Activated CD8-positive, alpha-beta T cell treated with anti-CD3 and anti-CD28 coated beads for 36 hours (primary cell): ENCODE measurements around the gene EXOC4. TPM values are rescaled to one million over a fixed set of nuclear protein-coding genes. Genes with fewer than 3 reads are reported as not detected.

ENCODE experiments used
- ATAC-seq: fragments of 200-7000 bp; cut with Tn5 transposase; one replicate; pipeline ENCODE4 v1.10.0; 2021; ENCODE audit warnings: mild to moderate bottlenecking, moderate library complexity
- CTCF ChIA-PET: fragments of 350-600 bp; sonication (Branson Sonifier 250); formaldehyde crosslinking; loops from one replicate; lab custom pipeline; 2021; ENCODE audit warnings: antibody characterized with exemption; lab: Charles Lee
- POLR2A ChIA-PET: fragments of 350-600 bp; sonication (Branson Sonifier 250); formaldehyde crosslinking; loops from one replicate; lab custom pipeline; 2021; ENCODE audit warnings: antibody characterized with exemption; lab: Charles Lee
- DNase-seq: peaks from one replicate; pipeline ENCODE4 v3.0.0-alpha.2; 2020
- H3K27ac Mint-ChIP-seq: one replicate; pipeline ENCODE4 v1.8.0; 2021; ENCODE audit warnings: mild to moderate bottlenecking, mixed read lengths
- H3K27me3 Mint-ChIP-seq: one replicate; pipeline ENCODE4 v1.8.0; 2021; ENCODE audit warnings: mixed read lengths
- H3K36me3 Mint-ChIP-seq: one replicate; pipeline ENCODE4 v1.8.0; 2021; ENCODE audit warnings: low read depth, mixed read lengths
- H3K4me1 Mint-ChIP-seq: one replicate; pipeline ENCODE4 v1.8.0; 2021; ENCODE audit warnings: low read depth, mixed read lengths
- H3K4me3 Mint-ChIP-seq: one replicate; pipeline ENCODE4 v1.8.0; 2021; ENCODE audit warnings: mild to moderate bottlenecking, moderate library complexity, mixed read lengths
- H3K9me3 Mint-ChIP-seq: one replicate; pipeline ENCODE4 v1.8.0; 2021; ENCODE audit warnings: mixed read lengths
- intact Hi-C: fragments of 100-400 bp; cut with micrococcal nuclease; formaldehyde crosslinking; loops from one replicate; pipeline ENCODE4 v1.10.0; 2022
- total RNA-seq, 2 experiments: library from RNA; stranded (reverse); gene quantifications; one replicate each; pipeline ENCODE4 v1.2.3, GENCODE V29; 2021
- TF ChIP-seq, protein P1 (sequence below): fragments of 200-600 bp; IDR thresholded peaks from one replicate; pipeline ENCODE4 v1.8.0; 2022; ENCODE audit warnings: antibody characterized with exemption, mild to moderate bottlenecking

Gene EXOC4
- total RNA-seq, 2 experiments from 2014 or later = 54.1 to 61.7 TPM

- CTCF ChIA-PET = no interaction called here
- intact Hi-C loops = no loop called here
- DNase-seq = no peak
- Mint-ChIP-seq H3K36me3 (peaks cover 2% of the 10 kb centered on the region), H3K4me1 (peaks cover 4% of the 10 kb centered on the region), H3K27me3 (no peaks in the 10 kb centered on the region), H3K27ac (no peak overlapping the region), H3K9me3 (no peaks in the 10 kb centered on the region), H3K4me3 (no peak overlapping the region)
- TF ChIP-seq, protein P1, sequence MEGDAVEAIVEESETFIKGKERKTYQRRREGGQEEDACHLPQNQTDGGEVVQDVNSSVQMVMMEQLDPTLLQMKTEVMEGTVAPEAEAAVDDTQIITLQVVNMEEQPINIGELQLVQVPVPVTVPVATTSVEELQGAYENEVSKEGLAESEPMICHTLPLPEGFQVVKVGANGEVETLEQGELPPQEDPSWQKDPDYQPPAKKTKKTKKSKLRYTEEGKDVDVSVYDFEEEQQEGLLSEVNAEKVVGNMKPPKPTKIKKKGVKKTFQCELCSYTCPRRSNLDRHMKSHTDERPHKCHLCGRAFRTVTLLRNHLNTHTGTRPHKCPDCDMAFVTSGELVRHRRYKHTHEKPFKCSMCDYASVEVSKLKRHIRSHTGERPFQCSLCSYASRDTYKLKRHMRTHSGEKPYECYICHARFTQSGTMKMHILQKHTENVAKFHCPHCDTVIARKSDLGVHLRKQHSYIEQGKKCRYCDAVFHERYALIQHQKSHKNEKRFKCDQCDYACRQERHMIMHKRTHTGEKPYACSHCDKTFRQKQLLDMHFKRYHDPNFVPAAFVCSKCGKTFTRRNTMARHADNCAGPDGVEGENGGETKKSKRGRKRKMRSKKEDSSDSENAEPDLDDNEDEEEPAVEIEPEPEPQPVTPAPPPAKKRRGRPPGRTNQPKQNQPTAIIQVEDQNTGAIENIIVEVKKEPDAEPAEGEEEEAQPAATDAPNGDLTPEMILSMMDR = no peak
- no peak for ATAC-seq
- POLR2A ChIA-PET = no interaction called here
These were observed 292.7 kb downstream of the EXOC4 start for GRCh38 chr7:133545618-133546017.

- intact Hi-C loops = no loop called here
- H3K4me3 Mint-ChIP-seq = no peak overlapping the region
- H3K27me3 Mint-ChIP-seq = no peaks in the 10 kb centered on the region
- H3K36me3 Mint-ChIP-seq = peaks cover 2% of the 10 kb centered on the region
- no peak overlapping the region for H3K27ac Mint-ChIP-seq
- ChIA-PET POLR2A (no interaction called here), CTCF (no interaction called here)
- DNase-seq (no peak), ATAC-seq (no peak)
- TF ChIP-seq, protein P1 = no peak
- no peaks in the 10 kb centered on the region for H3K4me1 Mint-ChIP-seq
- no peaks in the 10 kb centered on the region for H3K9me3 Mint-ChIP-seq
These were observed 295.1 kb downstream of the EXOC4 start for GRCh38 chr7:133547981-133548380.

GRCh38 chr7:133549633-133550032 lies 296.8 kb downstream of the EXOC4 start:
- TF ChIP-seq, protein P1 = no peak
- intact Hi-C loops = no loop called here
- Mint-ChIP-seq H3K36me3 (peaks cover 2% of the 10 kb centered on the region), H3K27ac (no peak overlapping the region), H3K4me3 (no peak overlapping the region), H3K27me3 (no peaks in the 10 kb centered on the region), H3K9me3 (no peaks in the 10 kb centered on the region), H3K4me1 (no peaks in the 10 kb centered on the region)
- DNase-seq = no peak
- no peak for ATAC-seq
- POLR2A ChIA-PET = no interaction called here
- CTCF ChIA-PET = no interaction called here

DNA sequence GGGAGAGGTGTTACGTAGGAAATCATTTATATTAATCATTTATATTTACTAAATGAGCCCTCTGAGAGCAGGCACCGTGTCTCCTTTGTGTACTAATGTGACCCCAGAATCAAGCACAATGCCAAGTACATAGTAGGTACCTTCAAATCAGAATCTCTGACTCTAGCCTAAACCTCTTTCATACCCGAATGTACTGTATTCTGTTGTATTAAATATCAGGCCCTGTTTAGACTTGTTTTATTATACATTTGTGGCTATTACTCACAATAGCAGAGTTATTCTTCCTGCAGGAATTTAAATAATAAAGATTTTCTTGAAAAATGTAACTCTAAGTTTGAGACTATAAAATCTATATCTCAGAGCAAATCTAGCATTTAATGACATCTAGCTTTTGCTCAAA lies 297.3 kb downstream of the EXOC4 start:
- ATAC-seq (no peak), DNase-seq (no peak)
- Mint-ChIP-seq H3K27me3 (no peaks in the 10 kb centered on the region), H3K4me3 (no peak overlapping the region), H3K4me1 (no peaks in the 10 kb centered on the region), H3K9me3 (no peaks in the 10 kb centered on the region), H3K36me3 (peaks cover 2% of the 10 kb centered on the region), H3K27ac (no peak overlapping the region)
- intact Hi-C loops = no loop called here
- POLR2A ChIA-PET = no interaction called here
- CTCF ChIA-PET = no interaction called here
- TF ChIP-seq, protein P1 = no peak

- ChIA-PET POLR2A (no interaction called here), CTCF (no interaction called here)
- intact Hi-C loops = no loop called here
- Mint-ChIP-seq H3K4me3 (no peak overlapping the region), H3K27me3 (no peaks in the 10 kb centered on the region), H3K27ac (no peak overlapping the region), H3K9me3 (no peaks in the 10 kb centered on the region), H3K36me3 (peaks cover 2% of the 10 kb centered on the region), H3K4me1 (no peaks in the 10 kb centered on the region)
- DNase-seq (no peak), ATAC-seq (no peak)
- TF ChIP-seq, protein P1 = no peak
These were observed 297.9 kb downstream of the EXOC4 start for GRCh38 chr7:133550811-133551210.
